ENCODE results near the gene VENTX. TPM values are rescaled to one million over a fixed set of nuclear protein-coding genes. Genes with fewer than 3 reads are reported as not detected.
"Not testable (repeated sequence)": the region's sequence is repeated elsewhere in the genome, so short reads cannot be mapped to it uniquely, and the experiment has no call there.

The VENTX gene
- total and polyA plus RNA-seq, 8 donors, result 0.15 to 3.2 (median 0.51) TPM; not detected in 2

DNA sequence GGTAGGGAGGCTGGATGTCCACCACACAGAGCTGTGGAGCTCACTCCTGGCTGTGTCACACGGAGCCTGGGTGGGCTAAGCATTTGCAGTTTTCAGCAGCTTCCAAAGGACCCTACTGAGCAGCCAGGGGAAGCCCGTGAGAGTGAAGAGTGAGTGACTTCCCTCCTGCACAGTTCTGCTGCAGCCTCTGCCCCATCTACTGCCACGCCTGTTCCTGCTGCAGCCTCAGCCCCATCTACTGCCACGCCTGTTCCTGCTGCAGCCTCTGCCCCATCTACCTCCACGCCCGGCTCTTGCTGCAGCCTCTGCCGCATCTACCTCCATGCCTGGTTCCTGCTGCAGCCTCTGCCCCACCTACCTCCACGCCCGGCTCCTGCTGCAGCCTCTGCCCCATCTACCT is 26.8 kb downstream of the VENTX start:
- TF ChIP-seq, protein P1, sequence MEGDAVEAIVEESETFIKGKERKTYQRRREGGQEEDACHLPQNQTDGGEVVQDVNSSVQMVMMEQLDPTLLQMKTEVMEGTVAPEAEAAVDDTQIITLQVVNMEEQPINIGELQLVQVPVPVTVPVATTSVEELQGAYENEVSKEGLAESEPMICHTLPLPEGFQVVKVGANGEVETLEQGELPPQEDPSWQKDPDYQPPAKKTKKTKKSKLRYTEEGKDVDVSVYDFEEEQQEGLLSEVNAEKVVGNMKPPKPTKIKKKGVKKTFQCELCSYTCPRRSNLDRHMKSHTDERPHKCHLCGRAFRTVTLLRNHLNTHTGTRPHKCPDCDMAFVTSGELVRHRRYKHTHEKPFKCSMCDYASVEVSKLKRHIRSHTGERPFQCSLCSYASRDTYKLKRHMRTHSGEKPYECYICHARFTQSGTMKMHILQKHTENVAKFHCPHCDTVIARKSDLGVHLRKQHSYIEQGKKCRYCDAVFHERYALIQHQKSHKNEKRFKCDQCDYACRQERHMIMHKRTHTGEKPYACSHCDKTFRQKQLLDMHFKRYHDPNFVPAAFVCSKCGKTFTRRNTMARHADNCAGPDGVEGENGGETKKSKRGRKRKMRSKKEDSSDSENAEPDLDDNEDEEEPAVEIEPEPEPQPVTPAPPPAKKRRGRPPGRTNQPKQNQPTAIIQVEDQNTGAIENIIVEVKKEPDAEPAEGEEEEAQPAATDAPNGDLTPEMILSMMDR (IDR thresholded peaks at IDR 0.05), result no peak
- no peak for TF ChIP-seq POLR2A (IDR thresholded peaks at IDR 0.05)
- no peak for TF ChIP-seq POLR2AphosphoS5 (IDR thresholded peaks at IDR 0.05)
- no peak for TF ChIP-seq EP300 (IDR thresholded peaks at IDR 0.05)
- no peaks in the 10 kb centered on the region for H3K9me3 ChIP-seq
- H3K27ac ChIP-seq, result no peak overlapping the region
- intact Hi-C loops (cut with DNase I; ENCODE audit: low total_unique reads), result no loop called here
- peaks cover 0 to 29% (median 13%) of the 10 kb centered on the region in 4 donors for H3K36me3 ChIP-seq
- WGBS, 5 donors, result 28 to 40% (median 32%) methylated on average over 9 of the region's 9 CpGs
- no peaks in the 10 kb centered on the region for H3K27me3 ChIP-seq
- no peak overlapping the region for H3K4me3 ChIP-seq
- DNase-seq, result peak in 1 of 2 donors; percentile 52
- peaks cover 20 to 51% (median 39%) of the 10 kb centered on the region in 4 donors for H3K4me1 ChIP-seq

GRCh38 chr10:133265052-133265451 is 27.4 kb downstream of the VENTX start:
- Histone ChIP-seq H3K4me1 (peaks cover 19 to 45% (median 33%) of the 10 kb centered on the region in 4 donors), H3K36me3 (peaks cover 0 to 35% (median 19%) of the 10 kb centered on the region in 4 donors)
- WGBS, 5 donors, result 46 to 68% (median 58%) methylated on average over 9 to 10 of the region's 10 CpGs
- H3K27me3 ChIP-seq; intact Hi-C loops (cut with DNase I; ENCODE audit: low total_unique reads); H3K27ac ChIP-seq; DNase-seq; H3K9me3 ChIP-seq; H3K4me3 ChIP-seq: not testable (repeated sequence)

GRCh38 chr10:133266056-133266795 is 28.6 kb downstream of the VENTX start:
- no peaks in the 10 kb centered on the region for H3K27me3 ChIP-seq
- H3K36me3 ChIP-seq, result peaks cover 3 to 47% (median 31%) of the 10 kb centered on the region in 4 donors
- H3K27ac ChIP-seq, result no peak overlapping the region
- TF ChIP-seq, protein P1 (IDR thresholded peaks at IDR 0.05), result no peak
- no peak for TF ChIP-seq EP300 (IDR thresholded peaks at IDR 0.05)
- TF ChIP-seq POLR2AphosphoS5 (IDR thresholded peaks at IDR 0.05), result no peak
- no peak for TF ChIP-seq POLR2A (IDR thresholded peaks at IDR 0.05)
- intact Hi-C loops (cut with DNase I; ENCODE audit: low total_unique reads), result no loop called here
- WGBS, 5 donors, result 90 to 92% (median 91%) methylated on average over 20 to 21 of the region's 21 CpGs
- peaks cover 7 to 34% (median 22%) of the 10 kb centered on the region in 4 donors for H3K4me1 ChIP-seq
- DNase-seq, result no peak
- H3K4me3 ChIP-seq, result no peak overlapping the region
- H3K9me3 ChIP-seq, result no peaks in the 10 kb centered on the region

DNA sequence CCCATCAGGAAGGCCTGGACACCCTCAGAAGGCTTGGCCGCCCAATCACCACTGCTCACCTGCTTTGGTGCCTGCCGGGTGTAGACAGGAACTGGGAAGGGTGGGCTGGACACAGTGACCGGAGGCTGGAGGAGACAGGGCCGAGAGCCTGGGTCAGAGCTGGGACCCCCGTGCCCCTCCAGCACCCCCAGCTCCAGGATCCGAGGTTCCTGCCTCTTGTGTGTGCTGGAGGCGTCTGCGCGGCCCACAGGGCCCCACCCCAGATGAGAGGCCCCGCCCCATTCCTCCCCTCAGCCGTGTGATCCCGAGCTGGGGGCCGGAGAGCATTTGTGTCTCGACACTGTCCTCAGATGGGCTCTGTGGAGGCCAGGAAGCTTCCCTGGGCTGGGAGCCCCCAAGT is 29.6 kb downstream of the VENTX start:
- Histone ChIP-seq H3K36me3 (peaks cover 3 to 56% (median 37%) of the 10 kb centered on the region in 4 donors), H3K4me1 (peaks cover 3 to 29% (median 16%) of the 10 kb centered on the region in 4 donors), H3K4me3 (no peak overlapping the region), H3K27me3 (no peaks in the 10 kb centered on the region), H3K27ac (no peak overlapping the region), H3K9me3 (no peaks in the 10 kb centered on the region)
- TF ChIP-seq POLR2AphosphoS5 (IDR thresholded peaks at IDR 0.05), result no peak
- no peak for TF ChIP-seq EP300 (IDR thresholded peaks at IDR 0.05)
- TF ChIP-seq POLR2A (IDR thresholded peaks at IDR 0.05), result no peak
- TF ChIP-seq, protein P1 (IDR thresholded peaks at IDR 0.05), result no peak
- intact Hi-C loops (cut with DNase I; ENCODE audit: low total_unique reads), result no loop called here
- DNase-seq, result no peak
- WGBS, 5 donors, result 77 to 90% (median 89%) methylated on average over 3 to 14 of the region's 14 CpGs

DNA sequence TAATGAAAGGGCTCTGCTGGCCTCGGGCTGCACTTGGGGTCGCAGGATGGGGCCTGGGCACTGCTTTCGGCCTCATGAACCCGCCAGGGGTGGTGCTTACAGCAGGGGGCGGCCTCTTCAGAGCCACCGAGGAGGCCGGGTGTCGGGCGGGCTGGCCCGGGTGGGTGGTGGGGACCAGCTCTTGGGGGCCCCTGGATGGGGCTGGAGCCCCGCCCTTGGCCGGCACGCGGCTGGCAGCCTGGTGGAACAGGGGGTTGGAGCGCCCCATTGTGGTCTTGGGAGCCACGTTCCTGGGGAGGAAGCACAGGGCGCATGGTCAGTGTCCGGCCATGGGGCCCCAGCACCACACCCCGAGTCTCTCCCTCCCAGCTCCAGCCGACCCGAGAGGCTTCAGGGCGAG is 30.2 kb downstream of the VENTX start:
- Histone ChIP-seq H3K36me3 (peaks cover 3 to 61% (median 41%) of the 10 kb centered on the region in 4 donors), H3K9me3 (no peaks in the 10 kb centered on the region), H3K4me3 (no peak overlapping the region), H3K27ac (no peak overlapping the region), H3K27me3 (no peaks in the 10 kb centered on the region), H3K4me1 (peaks cover 0 to 23% (median 11%) of the 10 kb centered on the region in 4 donors)
- TF ChIP-seq EP300 (IDR thresholded peaks at IDR 0.05) (no peak), POLR2AphosphoS5 (IDR thresholded peaks at IDR 0.05) (no peak), POLR2A (IDR thresholded peaks at IDR 0.05) (no peak)
- TF ChIP-seq, protein P1 (IDR thresholded peaks at IDR 0.05), result no peak
- no peak for DNase-seq
- intact Hi-C loops (cut with DNase I; ENCODE audit: low total_unique reads), result no loop called here
- 87 to 92% (median 89%) methylated on average over 19 to 22 of the region's 22 CpGs for WGBS, 5 donors
